ENCODE results near the gene DUSP6.

- TF ChIP-seq TBL1XR1 (IDR thresholded peaks at IDR 0.05; ENCODE audit: low read depth, low read length) (no peak), CTCF (IDR thresholded peaks at IDR 0.05 in 2 of 3, conservative IDR thresholded peaks at IDR 0.05 in 1 of 3; ENCODE audit: control insufficient read depth in 2 of 3, extremely low read depth in 1 of 3, insufficient read depth in 1 of 3, low read depth in 3 of 3, low read length in 3 of 3) (no peak), RAD21 (IDR thresholded peaks at IDR 0.05; ENCODE audit: insufficient read depth, low read depth, low read length) (no peak), MTA3 (IDR thresholded peaks at IDR 0.05; ENCODE audit: borderline replicate concordance, low read length) (no peak), ZBTB33 (IDR thresholded peaks at IDR 0.05) (no peak), SP1 (IDR thresholded peaks at IDR 0.05; ENCODE audit: low read depth, low read length) (no peak)
- TF ChIP-seq, protein P1, sequence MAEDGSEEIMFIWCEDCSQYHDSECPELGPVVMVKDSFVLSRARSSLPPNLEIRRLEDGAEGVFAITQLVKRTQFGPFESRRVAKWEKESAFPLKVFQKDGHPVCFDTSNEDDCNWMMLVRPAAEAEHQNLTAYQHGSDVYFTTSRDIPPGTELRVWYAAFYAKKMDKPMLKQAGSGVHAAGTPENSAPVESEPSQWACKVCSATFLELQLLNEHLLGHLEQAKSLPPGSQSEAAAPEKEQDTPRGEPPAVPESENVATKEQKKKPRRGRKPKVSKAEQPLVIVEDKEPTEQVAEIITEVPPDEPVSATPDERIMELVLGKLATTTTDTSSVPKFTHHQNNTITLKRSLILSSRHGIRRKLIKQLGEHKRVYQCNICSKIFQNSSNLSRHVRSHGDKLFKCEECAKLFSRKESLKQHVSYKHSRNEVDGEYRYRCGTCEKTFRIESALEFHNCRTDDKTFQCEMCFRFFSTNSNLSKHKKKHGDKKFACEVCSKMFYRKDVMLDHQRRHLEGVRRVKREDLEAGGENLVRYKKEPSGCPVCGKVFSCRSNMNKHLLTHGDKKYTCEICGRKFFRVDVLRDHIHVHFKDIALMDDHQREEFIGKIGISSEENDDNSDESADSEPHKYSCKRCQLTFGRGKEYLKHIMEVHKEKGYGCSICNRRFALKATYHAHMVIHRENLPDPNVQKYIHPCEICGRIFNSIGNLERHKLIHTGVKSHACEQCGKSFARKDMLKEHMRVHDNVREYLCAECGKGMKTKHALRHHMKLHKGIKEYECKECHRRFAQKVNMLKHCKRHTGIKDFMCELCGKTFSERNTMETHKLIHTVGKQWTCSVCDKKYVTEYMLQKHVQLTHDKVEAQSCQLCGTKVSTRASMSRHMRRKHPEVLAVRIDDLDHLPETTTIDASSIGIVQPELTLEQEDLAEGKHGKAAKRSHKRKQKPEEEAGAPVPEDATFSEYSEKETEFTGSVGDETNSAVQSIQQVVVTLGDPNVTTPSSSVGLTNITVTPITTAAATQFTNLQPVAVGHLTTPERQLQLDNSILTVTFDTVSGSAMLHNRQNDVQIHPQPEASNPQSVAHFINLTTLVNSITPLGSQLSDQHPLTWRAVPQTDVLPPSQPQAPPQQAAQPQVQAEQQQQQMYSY (CRISPR knock-in tag; IDR thresholded peaks at IDR 0.05): no peak
Observed at GRCh38 chr12:89347325-89347829, 4.9 kb downstream of the DUSP6 start.
